SKM-1 treated with dmso at 0.1 percent for 144 hours (cell line): ENCODE data around the gene CDKN1B.

ENCODE experiments used
- DNase-seq: peaks from one replicate; lab custom pipeline; 2025; ENCODE audit not compliant: unreplicated experiment; lab: John Stamatoyannopoulos, UW

CDKN1B gene

DNA sequence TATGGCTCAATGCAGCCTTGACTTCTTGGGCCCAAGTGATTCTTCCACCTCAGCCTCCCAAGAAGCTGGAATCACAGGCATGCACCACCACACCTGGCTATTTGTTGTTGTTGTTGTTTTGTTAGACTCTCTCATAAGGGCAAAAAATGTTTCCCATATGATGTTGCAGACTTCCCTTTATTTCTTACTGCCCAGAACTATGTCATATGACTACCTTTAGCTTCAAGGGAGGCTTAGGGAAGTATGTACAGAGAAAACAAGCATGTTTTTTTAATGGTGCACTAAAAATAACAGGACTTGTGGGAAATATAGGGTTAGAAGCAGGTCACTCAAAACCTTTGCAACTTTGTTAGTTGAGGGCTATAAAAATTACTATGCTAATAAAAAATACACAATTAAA is 16.9 kb upstream of the CDKN1B start:
- DNase-seq: no peak

DNA sequence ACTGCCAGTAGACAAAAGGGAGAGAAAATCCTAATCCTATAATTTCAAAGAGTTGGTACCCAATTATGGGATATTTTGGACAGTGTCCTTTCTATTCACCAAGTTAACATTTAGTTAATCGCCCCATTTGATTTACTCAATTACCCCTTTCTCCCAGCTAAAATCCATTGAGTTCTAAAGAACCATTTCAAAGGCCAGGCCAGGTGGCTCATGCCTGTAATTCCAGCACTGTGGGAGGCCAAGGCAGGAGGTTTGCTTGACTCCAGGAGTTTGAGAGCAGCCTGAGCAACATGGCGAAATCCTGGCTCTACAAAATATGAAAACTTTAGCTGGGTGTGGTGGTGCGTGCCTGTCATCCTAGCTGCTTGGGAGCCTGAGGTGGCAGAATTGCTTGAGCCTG is 15.7 kb upstream of the CDKN1B start:
- no peak for DNase-seq

DNA sequence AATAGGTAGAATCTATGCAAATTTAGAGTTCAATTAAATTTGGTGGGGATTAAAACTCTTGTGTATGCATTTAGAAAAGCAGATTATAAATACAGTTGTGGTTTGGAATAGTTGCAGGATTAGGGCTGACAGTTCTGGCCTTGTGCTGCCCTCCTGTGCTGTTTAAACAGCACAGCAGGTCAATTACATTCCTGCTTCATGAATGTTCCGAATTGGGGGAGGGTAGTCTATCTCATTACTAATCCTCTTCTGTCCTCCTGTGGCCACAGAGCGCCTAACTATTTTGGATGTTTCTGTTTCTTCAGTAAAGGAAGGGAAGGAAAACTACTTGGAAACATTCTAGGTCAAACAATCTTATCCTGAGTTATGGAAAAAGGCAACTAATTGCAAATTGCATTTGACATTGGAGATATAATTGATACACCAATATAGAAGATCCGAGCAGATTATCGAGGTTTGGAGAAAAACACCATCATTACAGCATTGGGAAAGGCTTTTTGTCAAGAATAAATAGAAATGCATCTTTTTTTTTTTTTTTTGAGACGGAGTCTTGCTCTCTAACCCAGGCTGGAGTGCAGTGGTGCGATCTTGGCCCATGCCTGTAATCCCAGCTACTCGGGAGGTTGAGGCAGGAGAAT is 12.5 kb upstream of the CDKN1B start:
- DNase-seq: no peak

DNA sequence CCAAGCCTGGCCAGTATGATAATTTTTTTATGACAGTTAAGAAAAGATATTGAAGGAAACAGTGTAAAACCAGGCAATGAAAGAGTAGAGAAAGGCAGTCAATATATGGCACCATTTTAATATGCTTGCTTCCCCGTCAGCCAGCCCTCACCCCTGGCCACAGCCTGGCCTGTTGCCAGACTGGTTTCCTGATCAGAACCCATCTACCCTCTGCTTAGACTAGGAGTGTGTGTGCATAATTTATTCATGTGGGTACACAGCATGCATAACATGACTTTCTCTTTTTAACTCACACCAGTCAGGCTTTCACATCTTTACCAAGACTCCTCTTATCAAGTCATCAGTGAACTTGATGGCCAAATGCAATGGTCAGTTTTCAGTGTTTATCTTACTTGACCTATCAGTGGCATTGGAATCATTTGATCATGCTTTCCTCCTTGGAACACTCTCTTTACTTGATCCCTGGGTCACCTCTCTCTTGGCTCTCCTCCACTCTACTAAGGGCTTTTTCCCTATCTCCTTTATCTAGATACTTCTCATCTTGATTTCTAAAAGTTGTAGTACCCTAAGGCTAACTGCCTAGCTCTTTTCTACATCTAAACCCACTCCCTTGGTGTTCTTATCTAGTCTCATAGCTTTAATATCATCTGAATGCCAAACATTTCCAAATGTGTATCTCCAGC is 11.2 kb upstream of the CDKN1B start:
- DNase-seq: no peak

DNA sequence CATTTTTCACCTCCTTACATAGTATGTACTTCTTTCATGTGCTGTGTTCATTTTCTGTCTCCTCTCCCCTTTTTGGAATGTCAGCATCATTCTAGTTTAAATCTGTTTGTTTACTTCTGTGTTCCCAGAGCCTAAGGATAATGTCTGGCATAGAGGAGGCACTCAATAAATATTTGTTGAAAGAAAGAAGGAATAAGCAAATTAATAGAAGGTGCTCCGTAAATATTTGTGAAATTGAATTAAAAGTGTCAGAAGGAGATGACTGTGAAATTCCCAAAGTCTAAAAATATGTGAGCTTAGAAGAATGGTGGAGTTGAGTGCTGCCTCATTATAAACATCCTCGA is 3.3 kb upstream of the CDKN1B start:
- DNase-seq: no peak

DNA sequence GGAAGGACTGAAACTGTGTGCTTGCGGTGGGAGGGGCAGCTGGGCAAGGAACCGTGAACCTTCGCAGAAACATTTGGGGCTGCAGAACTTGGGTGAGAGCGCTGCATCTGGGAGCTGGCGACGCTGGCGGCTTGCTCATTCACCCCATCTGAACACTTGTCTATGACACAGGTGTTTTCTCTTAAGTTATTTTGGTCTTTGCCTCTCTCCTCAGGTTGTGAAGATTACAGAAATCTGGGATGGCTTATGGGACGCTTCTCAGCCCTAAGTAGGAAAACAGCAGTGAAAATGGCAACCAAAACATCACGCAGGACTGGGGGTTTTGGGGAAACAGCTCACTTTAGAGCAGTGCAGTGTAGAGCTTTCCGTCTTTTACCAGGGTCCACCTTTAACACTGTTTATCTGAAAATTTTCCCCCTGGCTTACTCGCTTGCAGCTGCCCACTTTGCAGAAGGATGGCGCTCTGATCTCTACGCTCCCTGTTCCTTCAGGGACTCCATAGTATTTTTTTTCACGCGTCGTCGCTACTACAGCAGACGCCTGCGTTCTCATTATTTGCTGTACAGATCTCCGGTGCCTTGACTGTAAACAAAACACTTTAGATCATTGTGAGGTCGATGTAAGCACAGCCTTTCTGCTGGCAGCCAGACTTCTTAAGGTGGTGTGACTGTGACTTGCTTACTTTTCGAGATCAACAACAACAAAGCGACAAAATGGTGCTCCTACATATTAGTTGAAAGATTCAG is 2.7 kb upstream of the CDKN1B start:
- DNase-seq: no peak

DNA sequence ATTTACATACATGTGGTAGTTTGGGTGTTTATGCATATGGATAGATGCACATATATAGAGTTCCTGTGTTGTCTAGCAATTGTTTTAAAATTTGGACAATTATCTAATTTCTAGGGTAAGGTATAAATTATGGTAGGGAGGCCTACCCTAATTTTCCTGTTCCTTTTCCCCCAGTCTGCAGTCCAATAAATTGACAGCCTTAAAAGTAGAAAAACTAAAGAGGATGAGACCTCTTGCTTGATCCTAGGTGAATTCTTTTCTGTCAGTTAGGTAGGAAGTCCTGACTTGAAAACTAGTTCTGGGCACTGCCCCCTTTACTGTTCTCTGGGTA is 2.1 kb upstream of the CDKN1B start:
- DNase-seq: no peak

DNA sequence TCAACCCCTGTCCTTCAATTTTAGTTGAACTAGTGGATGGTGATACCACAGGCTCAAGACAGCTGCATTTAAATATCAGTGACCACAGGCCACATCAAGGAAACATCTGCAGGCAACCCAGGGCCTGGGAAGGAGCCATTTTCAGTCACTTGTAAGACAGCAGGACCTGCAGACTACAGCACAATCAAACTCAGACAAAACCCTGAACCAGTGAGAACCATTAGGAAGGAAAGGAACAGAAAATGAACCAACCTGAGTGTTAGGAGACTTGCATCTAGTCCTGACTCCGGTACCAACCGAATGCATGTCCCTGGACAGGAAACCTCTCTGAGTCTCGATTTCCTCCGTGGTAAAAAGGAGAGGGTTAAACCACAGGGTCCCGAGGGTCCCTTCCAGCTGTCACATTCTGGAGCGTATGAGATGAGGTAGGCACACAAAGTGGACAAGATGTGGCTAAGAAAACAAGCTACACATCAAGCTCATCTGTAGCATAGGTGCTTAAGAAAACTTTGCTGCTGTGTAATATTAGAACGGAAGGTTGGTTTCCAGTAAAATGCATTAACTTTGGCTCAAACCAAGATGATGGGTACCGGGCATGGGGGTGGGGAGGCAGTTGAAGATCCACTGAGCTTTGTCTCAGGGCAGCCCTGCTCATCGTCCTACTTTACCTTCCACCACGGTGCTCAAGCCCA is 1.6 kb upstream of the CDKN1B start:
- no peak for DNase-seq

DNA sequence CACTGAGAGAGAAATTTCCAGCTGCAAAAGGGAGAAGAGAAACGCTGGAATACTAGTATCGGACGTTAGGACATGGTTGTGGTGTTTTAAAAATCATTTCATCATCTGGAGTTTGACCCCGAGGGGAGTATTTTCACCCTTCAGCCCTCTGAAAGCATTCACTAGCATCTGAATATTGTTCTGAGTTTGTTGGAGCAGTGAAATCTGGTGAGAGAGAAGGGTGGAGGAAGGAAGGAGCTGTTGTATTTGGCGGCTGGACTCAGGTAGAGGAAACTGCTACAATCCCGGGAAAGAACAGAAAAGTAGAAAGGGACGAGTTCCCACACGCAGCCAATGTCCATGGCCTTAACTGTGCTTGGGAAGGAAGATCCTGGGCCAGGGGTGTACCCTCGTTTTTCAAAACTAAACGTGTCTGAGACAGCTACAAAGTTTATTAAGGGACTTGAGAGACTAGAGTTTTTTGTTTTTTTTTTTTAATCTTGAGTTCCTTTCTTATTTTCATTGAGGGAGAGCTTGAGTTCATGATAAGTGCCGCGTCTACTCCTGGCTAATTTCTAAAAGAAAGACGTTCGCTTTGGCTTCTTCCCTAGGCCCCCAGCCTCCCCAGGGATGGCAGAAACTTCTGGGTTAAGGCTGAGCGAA is 896 bp upstream of the CDKN1B start:
- no peak for DNase-seq

DNA sequence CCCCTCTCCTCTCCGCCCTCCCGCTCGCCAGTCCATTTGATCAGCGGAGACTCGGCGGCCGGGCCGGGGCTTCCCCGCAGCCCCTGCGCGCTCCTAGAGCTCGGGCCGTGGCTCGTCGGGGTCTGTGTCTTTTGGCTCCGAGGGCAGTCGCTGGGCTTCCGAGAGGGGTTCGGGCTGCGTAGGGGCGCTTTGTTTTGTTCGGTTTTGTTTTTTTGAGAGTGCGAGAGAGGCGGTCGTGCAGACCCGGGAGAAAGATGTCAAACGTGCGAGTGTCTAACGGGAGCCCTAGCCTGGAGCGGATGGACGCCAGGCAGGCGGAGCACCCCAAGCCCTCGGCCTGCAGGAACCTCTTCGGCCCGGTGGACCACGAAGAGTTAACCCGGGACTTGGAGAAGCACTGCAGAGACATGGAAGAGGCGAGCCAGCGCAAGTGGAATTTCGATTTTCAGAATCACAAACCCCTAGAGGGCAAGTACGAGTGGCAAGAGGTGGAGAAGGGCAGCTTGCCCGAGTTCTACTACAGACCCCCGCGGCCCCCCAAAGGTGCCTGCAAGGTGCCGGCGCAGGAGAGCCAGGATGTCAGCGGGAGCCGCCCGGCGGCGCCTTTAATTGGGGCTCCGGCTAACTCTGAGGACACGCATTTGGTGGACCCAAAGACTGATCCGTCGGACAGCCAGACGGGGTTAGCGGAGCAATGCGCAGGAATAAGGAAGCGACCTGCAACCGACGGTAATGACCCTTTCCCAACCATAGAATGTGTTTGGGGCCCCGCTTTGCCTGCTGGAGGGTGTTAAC is 615 bp downstream of the CDKN1B start:
- DNase-seq: peak; percentile 23

DNA sequence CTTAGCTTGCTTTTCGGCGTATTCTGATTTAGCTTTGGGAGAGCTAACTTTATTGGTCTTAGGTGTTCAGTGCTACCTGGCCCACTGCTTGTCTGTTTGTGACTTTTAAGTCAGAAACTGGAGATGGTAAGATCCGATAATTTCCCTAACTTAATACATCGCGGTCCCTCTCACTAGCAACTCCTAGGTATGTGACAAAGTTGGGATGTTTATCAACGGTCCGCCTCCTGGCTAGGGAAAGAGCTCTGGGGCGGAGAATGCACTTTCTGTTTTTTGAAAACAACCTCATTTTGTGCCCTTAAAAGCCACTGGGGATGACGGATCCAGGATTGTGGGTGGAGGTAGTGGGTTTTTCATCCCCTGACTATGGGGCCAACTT is 1.2 kb downstream of the CDKN1B start:
- DNase-seq: no peak

DNA sequence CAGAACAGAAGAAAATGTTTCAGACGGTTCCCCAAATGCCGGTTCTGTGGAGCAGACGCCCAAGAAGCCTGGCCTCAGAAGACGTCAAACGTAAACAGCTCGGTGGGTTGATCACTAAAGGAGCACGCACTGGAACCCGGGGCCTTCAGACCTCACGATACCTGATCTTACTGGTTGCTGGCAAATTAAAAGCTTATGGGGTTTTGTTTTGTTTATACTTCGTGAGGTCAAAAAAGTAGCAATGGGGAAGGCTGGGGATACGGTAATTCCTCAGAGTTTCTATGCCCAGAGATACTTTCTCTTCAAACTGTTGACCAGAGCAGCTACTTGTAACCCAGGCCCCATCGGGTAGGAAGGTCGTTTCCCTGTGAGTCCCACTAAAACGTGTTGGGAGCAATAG is 1.7 kb downstream of the CDKN1B start:
- DNase-seq: no peak

DNA sequence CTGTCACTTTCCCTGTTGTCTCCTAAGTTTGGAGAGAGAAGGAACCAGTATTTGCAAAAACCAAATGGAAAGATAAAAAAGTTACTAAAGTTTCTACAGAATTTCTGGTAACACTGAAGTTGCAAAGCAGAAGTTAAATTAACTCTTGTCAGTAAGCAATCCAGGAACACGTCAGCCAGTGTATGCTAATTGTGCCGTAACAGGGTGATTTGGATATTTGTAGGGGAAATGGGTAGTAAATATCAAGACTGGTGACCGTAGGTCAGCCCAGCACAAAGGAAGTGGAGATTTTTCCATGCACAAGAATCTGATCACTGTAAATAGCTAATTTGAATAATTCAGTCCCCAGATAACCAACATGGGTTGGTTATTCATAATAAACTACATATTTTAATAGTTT is 2.3 kb downstream of the CDKN1B start:
- DNase-seq: no peak

DNA sequence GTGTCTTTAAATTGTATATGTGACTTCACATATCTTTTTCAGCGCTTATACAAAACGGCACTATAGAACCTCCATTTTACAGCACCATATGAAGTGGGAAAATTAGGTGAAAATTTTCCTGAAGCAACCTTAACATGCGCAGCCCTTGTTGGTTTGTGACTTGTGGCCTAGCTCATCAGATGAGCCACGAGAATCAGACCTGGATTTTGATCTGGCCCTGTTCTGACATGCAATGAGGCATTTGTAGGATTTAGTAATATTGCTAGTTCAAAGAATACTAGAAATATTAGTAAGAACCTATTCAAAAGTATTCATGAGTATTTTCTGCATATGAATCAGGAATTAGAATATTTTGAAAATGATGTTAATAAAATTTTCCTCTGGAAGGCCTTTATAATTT is 2.9 kb downstream of the CDKN1B start:
- DNase-seq: no peak

DNA sequence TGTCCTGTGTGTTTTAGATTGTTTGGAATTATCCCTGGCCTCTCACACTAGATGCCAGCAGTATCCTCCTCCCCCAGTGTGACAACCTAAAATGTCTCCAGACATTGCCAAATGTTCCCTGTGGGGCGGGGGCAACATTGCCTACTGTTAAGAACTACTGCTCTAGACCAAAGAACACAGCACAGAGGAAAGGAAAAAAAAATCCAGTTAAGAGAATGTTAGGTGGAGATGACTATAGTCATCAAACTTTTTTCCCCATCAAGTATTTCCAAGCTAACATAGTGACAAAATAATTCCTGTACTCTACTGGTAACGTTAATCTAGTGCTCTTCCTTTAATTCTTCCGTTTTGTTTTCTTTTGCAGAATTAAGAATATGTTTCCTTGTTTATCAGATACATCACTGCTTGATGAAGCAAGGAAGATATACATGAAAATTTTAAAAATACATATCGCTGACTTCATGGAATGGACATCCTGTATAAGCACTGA is 3.5 kb downstream of the CDKN1B start:
- DNase-seq: no peak

DNA sequence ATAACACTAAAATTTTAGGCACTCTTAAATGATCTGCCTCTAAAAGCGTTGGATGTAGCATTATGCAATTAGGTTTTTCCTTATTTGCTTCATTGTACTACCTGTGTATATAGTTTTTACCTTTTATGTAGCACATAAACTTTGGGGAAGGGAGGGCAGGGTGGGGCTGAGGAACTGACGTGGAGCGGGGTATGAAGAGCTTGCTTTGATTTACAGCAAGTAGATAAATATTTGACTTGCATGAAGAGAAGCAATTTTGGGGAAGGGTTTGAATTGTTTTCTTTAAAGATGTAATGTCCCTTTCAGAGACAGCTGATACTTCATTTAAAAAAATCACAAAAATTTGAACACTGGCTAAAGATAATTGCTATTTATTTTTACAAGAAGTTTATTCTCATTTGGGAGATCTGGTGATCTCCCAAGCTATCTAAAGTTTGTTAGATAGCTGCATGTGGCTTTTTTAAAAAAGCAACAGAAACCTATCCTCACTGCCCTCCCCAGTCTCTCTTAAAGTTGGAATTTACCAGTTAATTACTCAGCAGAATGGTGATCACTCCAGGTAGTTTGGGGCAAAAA is 4.1 kb downstream of the CDKN1B start:
- no peak for DNase-seq

DNA sequence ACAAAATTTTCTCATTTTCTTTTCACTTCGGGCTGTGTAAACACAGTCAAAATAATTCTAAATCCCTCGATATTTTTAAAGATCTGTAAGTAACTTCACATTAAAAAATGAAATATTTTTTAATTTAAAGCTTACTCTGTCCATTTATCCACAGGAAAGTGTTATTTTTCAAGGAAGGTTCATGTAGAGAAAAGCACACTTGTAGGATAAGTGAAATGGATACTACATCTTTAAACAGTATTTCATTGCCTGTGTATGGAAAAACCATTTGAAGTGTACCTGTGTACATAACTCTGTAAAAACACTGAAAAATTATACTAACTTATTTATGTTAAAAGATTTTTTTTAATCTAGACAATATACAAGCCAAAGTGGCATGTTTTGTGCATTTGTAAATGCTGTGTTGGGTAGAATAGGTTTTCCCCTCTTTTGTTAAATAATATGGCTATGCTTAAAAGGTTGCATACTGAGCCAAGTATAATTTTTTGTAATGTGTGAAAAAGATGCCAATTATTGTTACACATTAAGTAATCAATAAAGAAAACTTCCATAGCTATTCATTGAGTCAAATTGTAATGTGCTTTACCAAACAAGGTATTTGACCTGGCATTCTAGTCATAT is 4.8 kb downstream of the CDKN1B start:
- no peak for DNase-seq

DNA sequence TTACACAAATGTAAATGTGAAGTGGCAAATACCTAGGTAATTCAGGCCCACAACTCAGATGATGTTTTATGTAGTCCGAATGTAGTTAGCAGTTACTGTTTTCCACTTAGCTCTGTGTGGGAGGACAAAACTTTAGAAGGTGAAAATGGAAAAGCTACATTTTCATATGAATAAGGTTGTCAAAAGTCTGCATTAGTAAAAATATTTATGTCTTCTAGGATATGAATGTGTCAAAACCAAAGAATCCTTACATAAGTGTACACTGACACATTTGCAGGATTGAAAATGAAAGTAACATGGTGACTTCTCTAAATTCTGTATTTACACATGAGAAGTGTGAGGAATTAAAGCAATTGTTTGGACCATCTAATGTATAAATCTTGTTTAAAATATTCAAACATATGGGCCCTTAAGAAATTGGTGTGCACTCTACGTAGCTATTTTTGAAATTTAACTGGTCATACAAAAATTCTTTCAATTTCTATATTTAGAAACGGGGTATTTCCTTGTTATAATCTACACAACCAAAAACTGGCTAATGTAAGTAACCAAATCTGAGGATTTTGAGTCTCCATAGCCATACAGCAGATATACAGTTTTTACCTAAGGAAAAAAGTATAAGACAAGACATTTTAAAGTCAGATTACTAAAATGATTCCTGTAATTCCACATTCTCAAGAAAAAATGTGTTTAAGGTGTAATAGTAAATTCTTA is 5.4 kb downstream of the CDKN1B start:
- no peak for DNase-seq

DNA sequence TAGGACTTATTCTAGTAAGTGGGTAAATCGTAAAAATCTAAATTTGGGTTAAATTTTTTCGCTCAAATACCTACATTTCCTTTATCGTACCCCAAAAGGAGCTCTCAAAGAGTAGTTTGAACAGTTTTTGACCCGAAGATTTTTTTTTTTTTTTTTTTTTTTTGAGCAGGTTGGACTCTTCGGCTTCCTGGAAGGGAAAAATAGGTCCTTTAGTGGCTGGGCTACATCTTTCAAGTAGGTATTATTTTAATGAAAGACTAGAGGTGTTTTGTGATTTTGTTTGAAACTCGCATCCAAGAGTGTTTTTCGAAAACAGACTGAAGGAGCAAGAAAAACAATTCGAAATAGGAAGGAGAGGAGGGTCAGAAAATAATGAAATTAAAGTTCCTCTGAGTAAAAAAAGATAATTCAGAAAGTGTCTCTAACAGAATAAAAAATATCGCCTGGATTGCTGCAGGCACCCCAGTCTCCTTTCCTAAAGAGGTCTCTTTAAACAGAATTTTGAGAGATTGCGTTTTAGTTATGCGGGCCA is 6.0 kb downstream of the CDKN1B start:
- no peak for DNase-seq
